Measurements from ENCODE around the gene SHCBP1. TPM values are rescaled to one million over a fixed set of nuclear protein-coding genes. Genes with fewer than 3 reads are reported as not detected.
A peak's percentile ranks its signal among the peaks of the same experiment; 100 is the strongest.

Gene SHCBP1
- total RNA-seq, 3 donors from 2014 or later (not counting 1 experiment from before 2014, with no cell fraction given): 2.2 to 3.6 (median 3.5) TPM

DNA sequence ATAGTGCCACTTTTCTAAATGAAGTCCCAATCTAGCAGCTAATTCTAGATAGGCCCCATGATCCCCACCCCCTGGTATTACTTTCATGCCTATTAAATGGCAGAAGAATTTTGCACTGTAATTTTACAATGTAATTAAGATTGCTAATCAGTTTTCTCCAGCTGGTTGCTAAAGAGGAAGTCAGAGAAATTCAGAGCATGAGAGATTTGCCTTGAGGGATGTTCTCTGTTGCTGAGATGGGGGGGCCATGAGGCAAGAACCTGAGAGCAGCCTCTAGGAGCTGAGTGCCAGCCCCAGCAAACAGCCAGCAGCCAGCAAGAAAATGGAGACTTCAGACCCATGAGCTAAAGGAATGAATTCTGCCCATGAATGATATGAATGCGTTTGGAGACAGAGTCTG, 38.9 kb downstream of the SHCBP1 start:
- peaks cover 6 to 11% of the 10 kb centered on the region in 2 donors for H3K9me3 Mint-ChIP-seq
- intact Hi-C loops (cut with micrococcal nuclease): no loop called here
- H3K27me3 ChIP-seq (ENCODE audit: control insufficient read depth, insufficient read depth, low read length): no peaks in the 10 kb centered on the region
- no peaks in the 10 kb centered on the region for H3K27me3 Mint-ChIP-seq (ENCODE audit: low read depth in 2 of 2)
- H3K27ac Mint-ChIP-seq: peak overlapping the region; percentile 7 to 81
- no peaks in the 10 kb centered on the region for H3K4me1 ChIP-seq (ENCODE audit: control insufficient read depth, insufficient read depth, low read length)
- TF ChIP-seq, protein P1, sequence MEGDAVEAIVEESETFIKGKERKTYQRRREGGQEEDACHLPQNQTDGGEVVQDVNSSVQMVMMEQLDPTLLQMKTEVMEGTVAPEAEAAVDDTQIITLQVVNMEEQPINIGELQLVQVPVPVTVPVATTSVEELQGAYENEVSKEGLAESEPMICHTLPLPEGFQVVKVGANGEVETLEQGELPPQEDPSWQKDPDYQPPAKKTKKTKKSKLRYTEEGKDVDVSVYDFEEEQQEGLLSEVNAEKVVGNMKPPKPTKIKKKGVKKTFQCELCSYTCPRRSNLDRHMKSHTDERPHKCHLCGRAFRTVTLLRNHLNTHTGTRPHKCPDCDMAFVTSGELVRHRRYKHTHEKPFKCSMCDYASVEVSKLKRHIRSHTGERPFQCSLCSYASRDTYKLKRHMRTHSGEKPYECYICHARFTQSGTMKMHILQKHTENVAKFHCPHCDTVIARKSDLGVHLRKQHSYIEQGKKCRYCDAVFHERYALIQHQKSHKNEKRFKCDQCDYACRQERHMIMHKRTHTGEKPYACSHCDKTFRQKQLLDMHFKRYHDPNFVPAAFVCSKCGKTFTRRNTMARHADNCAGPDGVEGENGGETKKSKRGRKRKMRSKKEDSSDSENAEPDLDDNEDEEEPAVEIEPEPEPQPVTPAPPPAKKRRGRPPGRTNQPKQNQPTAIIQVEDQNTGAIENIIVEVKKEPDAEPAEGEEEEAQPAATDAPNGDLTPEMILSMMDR (IDR thresholded peaks at IDR 0.05): no peak
- H3K4me3 ChIP-seq (ENCODE audit: low read length): no peak overlapping the region
- peak overlapping the region; percentile 25 for H3K4me3 Mint-ChIP-seq
- H3K4me1 Mint-ChIP-seq: peaks cover 31% of the 10 kb centered on the region in 2 donors
- peak in 1 of 3 donors; percentile 50 for ATAC-seq
- peaks cover 17% of the 10 kb centered on the region for H3K36me3 Mint-ChIP-seq
- H3K27ac ChIP-seq (ENCODE audit: low read length): no peak overlapping the region
- no peak for DNase-seq
- H3K9me3 ChIP-seq (ENCODE audit: control insufficient read depth, insufficient read depth, low read length): peaks cover 7% of the 10 kb centered on the region
- H3K36me3 ChIP-seq (ENCODE audit: control insufficient read depth, insufficient read depth, low read length): no peaks in the 10 kb centered on the region
- 96% methylated on average over 1 of the region's 1 CpG for WGBS (ENCODE audit: insufficient coverage)

GRCh38 chr16:46577988-46578579, 43.1 kb downstream of the SHCBP1 start:
- Mint-ChIP-seq H3K27ac (no peak overlapping the region), H3K4me1 (peaks cover 22% of the 10 kb centered on the region in 2 donors), H3K4me3 (no peak overlapping the region), H3K9me3 (no peaks in the 10 kb centered on the region), H3K27me3 (ENCODE audit: low read depth in 2 of 2) (no peaks in the 10 kb centered on the region), H3K36me3 (no peaks in the 10 kb centered on the region)
- intact Hi-C loops (cut with micrococcal nuclease): no loop called here
- Histone ChIP-seq H3K9me3 (ENCODE audit: control insufficient read depth, insufficient read depth, low read length) (no peaks in the 10 kb centered on the region), H3K27me3 (ENCODE audit: control insufficient read depth, insufficient read depth, low read length) (no peaks in the 10 kb centered on the region), H3K4me1 (ENCODE audit: control insufficient read depth, insufficient read depth, low read length) (peaks cover 9% of the 10 kb centered on the region), H3K4me3 (ENCODE audit: low read length) (no peak overlapping the region), H3K27ac (ENCODE audit: low read length) (no peak overlapping the region), H3K36me3 (ENCODE audit: control insufficient read depth, insufficient read depth, low read length) (no peaks in the 10 kb centered on the region)
- TF ChIP-seq, protein P1 (IDR thresholded peaks at IDR 0.05): no peak
- DNase-seq (no peak), ATAC-seq (no peak)
- WGBS (ENCODE audit: insufficient coverage): 100% methylated on average over 3 of the region's 3 CpGs

DNA sequence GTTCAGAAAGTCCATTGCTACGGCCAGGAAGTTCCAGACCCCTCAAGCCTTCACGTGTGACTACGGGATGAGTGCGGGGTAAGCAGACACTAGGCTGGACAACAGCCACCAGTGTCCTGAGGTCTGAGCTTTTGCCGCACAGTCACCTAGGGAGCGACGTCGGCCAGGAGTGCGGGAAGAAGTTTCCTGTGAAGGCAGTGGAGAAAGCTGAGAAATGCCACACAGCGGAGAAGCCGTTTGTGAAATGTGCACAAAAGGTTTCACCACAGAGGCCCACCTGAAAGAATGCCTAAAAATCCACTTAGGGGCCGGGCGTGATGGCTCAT, 47.4 kb downstream of the SHCBP1 start:
- Histone ChIP-seq H3K36me3 (ENCODE audit: control insufficient read depth, insufficient read depth, low read length) (no peaks in the 10 kb centered on the region), H3K4me3 (ENCODE audit: low read length) (no peak overlapping the region), H3K4me1 (ENCODE audit: control insufficient read depth, insufficient read depth, low read length) (peaks cover 9% of the 10 kb centered on the region), H3K27ac (ENCODE audit: low read length) (no peak overlapping the region), H3K9me3 (ENCODE audit: control insufficient read depth, insufficient read depth, low read length) (no peaks in the 10 kb centered on the region), H3K27me3 (ENCODE audit: control insufficient read depth, insufficient read depth, low read length) (no peaks in the 10 kb centered on the region)
- peaks cover 10% of the 10 kb centered on the region in 2 donors for H3K4me1 Mint-ChIP-seq
- H3K27ac Mint-ChIP-seq: no peak overlapping the region
- TF ChIP-seq, protein P1 (IDR thresholded peaks at IDR 0.05): no peak
- H3K4me3 Mint-ChIP-seq: no peak overlapping the region
- intact Hi-C loops (cut with micrococcal nuclease): no loop called here
- ATAC-seq (no peak), DNase-seq (no peak)
- H3K27me3 Mint-ChIP-seq (ENCODE audit: low read depth in 2 of 2): no peaks in the 10 kb centered on the region
- no peaks in the 10 kb centered on the region for H3K36me3 Mint-ChIP-seq
- 86% methylated on average over 13 of the region's 13 CpGs for WGBS (ENCODE audit: insufficient coverage)
- H3K9me3 Mint-ChIP-seq: no peaks in the 10 kb centered on the region

All from natural killer cell (primary cell).